GM10248 (cell line): ENCODE data around the gene GPC1.
"Not testable (repeated sequence)": the region's sequence is repeated elsewhere in the genome, so short reads cannot be mapped to it uniquely, and the experiment has no call there.

ENCODE experiments used
- CTCF ChIA-PET: fragments of 300-600 bp; sonication (Branson Sonifier 250); formaldehyde crosslinking; extraction: SDS; loops from one replicate; lab custom pipeline; 2021; ENCODE audit warnings: antibody characterized with exemption; lab: Yijun Ruan, JAX
- POLR2A ChIA-PET: fragments of 350-650 bp; sonication (Branson Sonifier 250); formaldehyde crosslinking; extraction: SDS; loops from one replicate; lab custom pipeline; 2020; ENCODE audit warnings: antibody characterized with exemption; lab: Yijun Ruan, JAX
- DNase-seq: peaks from one replicate; pipeline ENCODE4 v3.0.0; 2012; ENCODE audit errors: extremely low spot score
- TF ChIP-seq, protein P1 (sequence below): IDR thresholded peaks from 2 replicates; pipeline ENCODE4 v1.5.1; 2012; ENCODE audit warnings: mild to moderate bottlenecking, low read depth; ENCODE audit errors: extremely low read depth, missing control alignments, control extremely low read depth

GPC1 gene

DNA sequence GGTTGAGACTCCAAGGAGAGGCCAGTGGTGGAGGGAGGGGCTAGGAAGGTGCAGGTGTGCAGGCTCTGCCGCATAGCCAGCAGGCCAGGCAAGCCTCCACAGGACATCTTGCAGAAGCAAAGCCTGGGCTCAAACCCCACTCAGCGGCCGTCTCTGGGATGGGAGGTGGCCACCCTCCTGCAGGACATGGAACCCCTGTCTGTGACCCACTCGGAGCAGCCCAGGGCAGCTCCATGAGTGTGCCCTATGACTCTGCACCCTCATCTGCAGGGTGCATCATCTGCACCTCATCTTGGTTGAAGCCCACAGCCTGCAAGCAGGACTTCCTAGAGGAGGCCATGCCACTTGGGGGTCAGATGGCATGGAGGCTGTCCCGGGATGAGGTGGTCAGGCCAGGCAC lies 46.3 kb downstream of the GPC1 start:
- ChIA-PET CTCF (no interaction called here), POLR2A (no interaction called here)
- no peak for DNase-seq
- TF ChIP-seq, protein P1, sequence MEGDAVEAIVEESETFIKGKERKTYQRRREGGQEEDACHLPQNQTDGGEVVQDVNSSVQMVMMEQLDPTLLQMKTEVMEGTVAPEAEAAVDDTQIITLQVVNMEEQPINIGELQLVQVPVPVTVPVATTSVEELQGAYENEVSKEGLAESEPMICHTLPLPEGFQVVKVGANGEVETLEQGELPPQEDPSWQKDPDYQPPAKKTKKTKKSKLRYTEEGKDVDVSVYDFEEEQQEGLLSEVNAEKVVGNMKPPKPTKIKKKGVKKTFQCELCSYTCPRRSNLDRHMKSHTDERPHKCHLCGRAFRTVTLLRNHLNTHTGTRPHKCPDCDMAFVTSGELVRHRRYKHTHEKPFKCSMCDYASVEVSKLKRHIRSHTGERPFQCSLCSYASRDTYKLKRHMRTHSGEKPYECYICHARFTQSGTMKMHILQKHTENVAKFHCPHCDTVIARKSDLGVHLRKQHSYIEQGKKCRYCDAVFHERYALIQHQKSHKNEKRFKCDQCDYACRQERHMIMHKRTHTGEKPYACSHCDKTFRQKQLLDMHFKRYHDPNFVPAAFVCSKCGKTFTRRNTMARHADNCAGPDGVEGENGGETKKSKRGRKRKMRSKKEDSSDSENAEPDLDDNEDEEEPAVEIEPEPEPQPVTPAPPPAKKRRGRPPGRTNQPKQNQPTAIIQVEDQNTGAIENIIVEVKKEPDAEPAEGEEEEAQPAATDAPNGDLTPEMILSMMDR = no peak

DNA sequence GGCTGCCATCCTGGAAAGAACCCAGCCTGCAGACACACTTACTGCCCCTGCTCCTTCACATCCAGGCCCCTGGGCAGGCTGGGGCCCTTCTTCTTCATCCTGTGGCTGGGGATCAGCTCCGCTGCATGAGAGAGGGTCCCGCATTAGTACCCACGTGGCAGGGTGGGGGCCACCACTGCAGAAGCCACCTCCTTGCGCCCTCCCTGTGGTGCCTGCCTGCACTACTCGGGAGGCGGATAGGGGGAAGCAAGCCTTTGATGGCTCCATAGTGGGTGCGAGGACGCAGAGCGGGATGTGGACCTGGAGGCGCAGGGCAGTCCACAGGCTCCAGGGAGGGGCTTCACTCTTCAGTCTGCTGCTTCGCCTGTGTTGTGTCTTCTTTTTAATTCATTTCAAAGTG lies 46.7 kb downstream of the GPC1 start:
- POLR2A ChIA-PET = no interaction called here
- TF ChIP-seq, protein P1 = no peak
- CTCF ChIA-PET = no interaction called here
- DNase-seq = no peak

DNA sequence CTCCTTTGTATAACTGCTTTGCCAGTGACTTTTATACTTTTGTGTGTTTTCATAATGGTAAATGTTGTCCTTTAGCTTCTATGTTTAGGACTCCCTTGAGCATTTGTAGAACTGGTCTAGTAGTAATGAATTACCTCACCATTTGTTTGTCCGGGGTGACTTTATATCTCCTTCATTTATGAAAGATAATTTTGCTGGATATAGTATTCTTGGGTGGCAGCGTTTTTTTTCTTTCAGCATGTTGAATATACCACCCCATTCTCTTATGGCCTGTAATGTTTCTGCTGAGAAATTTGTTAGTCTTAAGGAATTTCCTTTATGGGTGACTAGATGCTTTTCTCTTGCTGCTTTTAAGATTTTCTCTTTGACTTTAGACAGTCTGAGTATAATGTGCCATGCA lies 56.0 kb downstream of the GPC1 start:
- TF ChIP-seq, protein P1 = no peak
- ChIA-PET CTCF (interaction anchor here (1.0 kb wide), 1 partner anchor 23 kb away, joined by 3 read pairs; no protein-coding TSS in a partner anchor), POLR2A (no interaction called here)
- DNase-seq = no peak

DNA sequence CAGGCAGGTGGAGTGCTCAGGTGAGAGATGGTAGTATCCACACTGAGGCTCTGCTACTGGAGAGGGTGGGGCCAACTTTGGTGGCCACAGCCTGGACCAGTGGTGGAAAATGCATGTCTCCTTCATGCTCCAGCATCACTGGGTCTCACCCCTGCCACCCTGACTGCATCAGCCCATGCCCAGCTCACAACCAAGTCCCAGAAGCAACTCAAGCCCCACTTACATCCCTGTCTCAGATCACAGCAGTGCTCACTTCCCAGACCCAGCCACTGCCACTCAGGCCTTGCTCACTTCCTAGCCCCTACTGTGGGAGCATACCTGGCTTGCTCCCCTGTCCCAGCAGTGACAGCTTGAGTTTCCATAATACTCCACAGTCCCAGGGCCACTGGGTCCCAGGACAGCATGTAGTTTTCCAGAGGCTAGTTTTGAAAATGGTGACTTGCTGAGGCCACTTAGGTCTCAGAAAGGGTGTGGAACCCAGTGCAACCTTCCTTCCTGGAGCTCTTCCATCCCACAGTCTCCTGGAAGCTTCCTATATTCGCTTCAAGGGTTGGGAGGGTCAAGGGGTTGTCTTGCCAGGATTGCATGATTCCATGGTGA lies 58.8 kb downstream of the GPC1 start:
- CTCF ChIA-PET = interaction anchor here (1.4 to 5.4 kb wide), 2 partner anchors 14 to 19 kb away, joined by 4 to 35 read pairs; no protein-coding TSS in a partner anchor

DNA sequence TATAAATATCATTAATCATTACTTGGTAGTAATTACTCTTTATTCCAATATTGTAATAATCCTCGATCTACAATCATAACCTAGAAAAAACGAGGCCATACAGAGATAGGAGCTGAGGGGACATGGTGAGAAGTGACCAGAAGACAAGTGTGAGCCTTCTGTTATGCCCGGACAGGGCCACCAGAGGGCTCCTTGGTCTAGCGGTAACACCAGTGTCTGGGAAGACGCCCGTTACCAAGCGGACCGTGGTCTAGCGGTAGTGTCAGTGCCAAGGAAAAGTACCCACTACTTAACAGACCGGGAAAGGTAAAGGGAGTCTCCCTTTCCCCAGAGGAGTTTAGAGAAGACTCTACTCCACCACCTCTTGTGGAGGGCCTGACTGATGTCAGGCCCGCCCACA lies 59.5 kb downstream of the GPC1 start:
- POLR2A ChIA-PET, DNase-seq: not testable (repeated sequence)
- CTCF ChIA-PET = interaction anchor here (1.4 to 5.4 kb wide), 2 partner anchors 13 to 18 kb away, joined by 4 to 35 read pairs; no protein-coding TSS in a partner anchor

More for the DNA sequence above, 58.8 kb downstream of the GPC1 start:
- TF ChIP-seq, protein P1 = no peak
- POLR2A ChIA-PET = no interaction called here
- DNase-seq = peak; percentile 5

DNA sequence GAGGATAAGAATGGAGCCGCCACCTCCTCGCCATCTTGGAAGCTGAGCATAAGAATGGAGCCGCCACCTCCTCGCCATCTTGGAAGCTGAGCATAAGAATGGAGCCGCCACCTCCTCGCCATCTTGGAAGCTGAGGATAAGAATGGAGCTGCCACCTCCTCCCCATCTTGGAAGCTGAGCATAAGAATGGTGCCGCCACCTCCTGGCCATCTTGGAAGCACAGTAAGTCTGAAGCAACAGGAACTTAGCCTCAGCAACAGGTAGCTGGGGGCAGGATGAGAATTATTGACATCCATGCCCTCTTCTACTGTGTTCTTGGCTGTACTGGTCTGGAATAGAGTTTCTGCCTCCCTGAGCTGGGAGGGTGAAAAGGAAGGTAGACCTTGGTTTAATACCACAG lies 61.6 kb downstream of the GPC1 start:
- CTCF ChIA-PET = interaction anchor here (1.3 to 5.4 kb wide), 3 partner anchors 16 to 264 kb away, joined by 3 to 35 read pairs (median 6); no protein-coding TSS in a partner anchor
- POLR2A ChIA-PET, DNase-seq: not testable (repeated sequence)

DNA sequence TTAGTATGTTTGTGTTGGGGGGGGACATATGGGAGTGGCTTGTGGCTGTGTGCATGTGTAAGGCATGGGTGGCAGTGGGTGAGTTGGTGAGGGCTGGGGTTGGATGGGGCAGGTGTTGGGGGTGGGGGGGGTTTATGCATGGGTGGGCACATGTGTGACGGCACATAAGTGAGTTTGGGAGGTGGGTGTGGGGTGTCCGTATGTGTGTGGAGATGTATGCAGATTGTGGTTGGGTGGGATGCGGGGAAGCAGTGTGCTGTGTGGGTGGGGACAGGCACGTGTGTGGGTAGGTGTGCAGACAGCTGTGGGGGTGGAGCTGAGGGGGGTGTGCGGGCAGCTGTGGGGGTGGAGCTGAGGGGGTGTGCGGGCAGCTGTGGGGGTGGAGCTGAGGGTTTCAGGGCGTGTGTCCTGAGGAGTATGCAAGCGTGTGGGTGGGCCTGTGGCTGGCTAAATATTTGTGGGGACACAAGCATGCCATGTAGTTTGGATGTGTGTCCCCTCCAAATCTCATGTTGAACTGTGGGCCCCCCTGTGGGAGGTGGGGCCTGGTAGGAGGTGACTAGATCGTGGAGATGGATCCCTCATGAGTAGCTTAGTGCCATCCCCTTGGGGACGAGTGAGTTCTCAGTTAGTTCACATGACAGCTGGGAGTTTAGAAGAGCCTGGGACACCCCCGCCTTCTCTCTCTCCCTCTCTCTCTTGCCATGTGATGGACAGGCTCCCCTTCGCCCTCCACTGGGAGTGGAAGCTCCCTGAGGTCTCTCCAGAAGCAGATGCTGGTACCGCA lies 62.9 kb downstream of the GPC1 start:
- ChIA-PET CTCF (interaction anchor here (5.4 kb wide), 1 partner anchor 15 kb away, joined by 35 read pairs; no protein-coding TSS in a partner anchor), POLR2A (no interaction called here)
- TF ChIP-seq, protein P1 = no peak
- DNase-seq = no peak
